NCI-H226 (cell line): ENCODE measurements around the gene CRYBG2.

ENCODE experiments used
- DNase-seq: peaks from one replicate; pipeline ENCODE4 v3.0.0-alpha.2; 2015

The CRYBG2 gene

GRCh38 chr1:26291433-26291832 lies 62.5 kb downstream of the CRYBG2 start:
- no peak for DNase-seq

GRCh38 chr1:26290882-26291261 lies 63.1 kb downstream of the CRYBG2 start:
- DNase-seq = no peak

GRCh38 chr1:26290122-26290881 lies 63.6 kb downstream of the CRYBG2 start:
- no peak for DNase-seq

GRCh38 chr1:26289158-26290059 lies 64.5 kb downstream of the CRYBG2 start:
- DNase-seq = no peak

GRCh38 chr1:26288311-26288941 lies 65.5 kb downstream of the CRYBG2 start:
- DNase-seq = no peak

GRCh38 chr1:26287811-26288210 lies 66.1 kb downstream of the CRYBG2 start:
- no peak for DNase-seq

GRCh38 chr1:26287033-26287711 lies 66.8 kb downstream of the CRYBG2 start:
- DNase-seq = no peak

GRCh38 chr1:26286064-26286416 lies 67.9 kb downstream of the CRYBG2 start:
- no peak for DNase-seq

- no peak for DNase-seq
Measured at GRCh38 chr1:26285366-26286063, 68.4 kb downstream of the CRYBG2 start.

- DNase-seq = peak; percentile 76
Measured at GRCh38 chr1:26284597-26285347, 69.2 kb downstream of the CRYBG2 start.

GRCh38 chr1:26283871-26284596 lies 69.9 kb downstream of the CRYBG2 start:
- no peak for DNase-seq

- DNase-seq = no peak
Measured at GRCh38 chr1:26283279-26283853, 70.6 kb downstream of the CRYBG2 start.

GRCh38 chr1:26282401-26282918 lies 71.5 kb downstream of the CRYBG2 start:
- DNase-seq = no peak

GRCh38 chr1:26281971-26282370 lies 72.0 kb downstream of the CRYBG2 start:
- no peak for DNase-seq

- peak; percentile 26 for DNase-seq
Measured at GRCh38 chr1:26281091-26281958, 72.6 kb downstream of the CRYBG2 start.

GRCh38 chr1:26280333-26281042 lies 73.4 kb downstream of the CRYBG2 start:
- peak; percentile 80 for DNase-seq

- peak; percentile 87 for DNase-seq
Measured at GRCh38 chr1:26279456-26280332, 74.2 kb downstream of the CRYBG2 start, which contains the start of gene SH3BGRL3. SH3BGRL3 (plus strand) TSS chr1:26280086; CDS start chr1:26280156, 70 bp downstream.
